PC-9 (cell line): ENCODE results near the gene SH3PXD2A. TPM values are rescaled to one million over a fixed set of nuclear protein-coding genes. Genes with fewer than 3 reads are reported as not detected.

Experiments
- BruUV-seq: library from RNA; stranded (reverse); fragments of 400-500 nt; replicated peaks from 2 replicates; lab custom pipeline; 2021; lab: Mats Ljungman, UMichigan
- CTCF ChIA-PET: fragments of 300-600 bp; sonication (Branson Sonifier 250); formaldehyde crosslinking; loops from one replicate; lab custom pipeline; 2022; ENCODE audit warnings: antibody characterized with exemption; lab: Charles Lee
- POLR2A ChIA-PET: fragments of 300-600 bp; sonication (Branson Sonifier 250); formaldehyde crosslinking; loops from one replicate; lab custom pipeline; 2022; ENCODE audit warnings: antibody characterized with exemption; ENCODE audit not compliant: unreplicated experiment; lab: Charles Lee
- DNase-seq, 2 experiments: peaks; one replicate each; pipeline versions ENCODE4 v3.0.0 to v3.0.0-alpha.2; 2015 to 2022; ENCODE audit warnings: mixed read lengths in 1 of 2
- H2AFZ ChIP-seq: fragments of 200-600 bp; sonication (generic); 2 replicates; pipeline ENCODE4 v1.8.1; 2017; ENCODE audit warnings: antibody characterized with exemption
- H3F3A ChIP-seq: fragments of 200-600 bp; sonication (generic); 2 replicates; pipeline ENCODE4 v1.8.1; 2017; ENCODE audit warnings: antibody characterized with exemption, mild to moderate bottlenecking, low read depth; ENCODE audit not compliant: insufficient read depth
- H3K27ac ChIP-seq: fragments of 200-600 bp; sonication (generic); 2 replicates; pipeline ENCODE4 v1.6.1; 2016; ENCODE audit warnings: mixed run types
- H3K27me3 ChIP-seq: fragments of 200-600 bp; sonication (generic); 2 replicates; pipeline ENCODE4 v1.6.1; 2016; ENCODE audit warnings: low read depth, mixed run types; ENCODE audit not compliant: insufficient read depth
- H3K36me3 ChIP-seq: fragments of 200-600 bp; sonication (generic); 2 replicates; pipeline ENCODE4 v1.6.1; 2016; ENCODE audit warnings: low read depth, mixed run types
- H3K4me1 ChIP-seq: fragments of 200-600 bp; sonication (generic); replicated peaks from 2 replicates; pipeline ENCODE4 v1.6.1; 2016; ENCODE audit warnings: mixed run types; ENCODE audit not compliant: insufficient read depth
- H3K4me2 ChIP-seq: fragments of 200-600 bp; sonication (generic); 2 replicates; pipeline ENCODE4 v1.6.1; 2017; ENCODE audit warnings: mixed run types
- H3K4me3 ChIP-seq: fragments of 200-600 bp; sonication (generic); 2 replicates; pipeline ENCODE4 v1.6.1; 2016; ENCODE audit warnings: mixed run types
- H3K79me2 ChIP-seq: fragments of 200-600 bp; sonication (generic); 2 replicates; pipeline ENCODE4 v1.6.1; 2017; ENCODE audit warnings: low read depth, mixed run types
- H3K9me2 ChIP-seq: fragments of 200-600 bp; sonication (generic); 2 replicates; pipeline ENCODE4 v1.8.1; 2017; ENCODE audit warnings: mild to moderate bottlenecking; ENCODE audit not compliant: insufficient read depth
- H3K9me3 ChIP-seq: fragments of 200-600 bp; sonication (generic); 2 replicates; pipeline ENCODE4 v1.8.1; 2016; ENCODE audit warnings: low read depth; ENCODE audit not compliant: insufficient read depth
- H4K20me1 ChIP-seq: fragments of 200-600 bp; sonication (generic); 2 replicates; pipeline ENCODE4 v1.8.1; 2017; ENCODE audit not compliant: insufficient read depth
- EZH2 ChIP-seq: fragments of 200-600 bp; sonication (generic); IDR thresholded peaks from 2 replicates; pipeline ENCODE4 v1.8.0; 2017; ENCODE audit warnings: antibody characterized with exemption, low read depth
- intact Hi-C: fragments of 100-400 bp; cut with micrococcal nuclease; formaldehyde crosslinking; loops from one replicate; pipeline ENCODE4 v1.10.0; 2022; ENCODE audit not compliant: unreplicated experiment
- total RNA-seq: library from RNA; stranded (reverse); gene quantifications from 2 replicates; pipeline ENCODE4 v1.2.3, GENCODE V29; 2021
- TF ChIP-seq, protein P1 (sequence below): fragments of 200-600 bp; sonication (generic); conservative IDR thresholded peaks from 2 replicates; pipeline ENCODE4 v1.6.1; 2017; ENCODE audit warnings: mixed run types, antibody characterized with exemption, mild to moderate bottlenecking, moderate library complexity

SH3PXD2A gene
- total RNA-seq, 1 experiment from 2014 or later: 12.5 TPM

GRCh38 chr10:103868200-103868599 is 12.8 kb upstream of the SH3PXD2A start:
- Histone ChIP-seq H3K4me2 (no peak overlapping the region), H4K20me1 (no peaks in the 10 kb centered on the region), H3K27ac (no peak overlapping the region), H3K36me3 (no peaks in the 10 kb centered on the region), H3K4me1 (peaks cover 35% of the 10 kb centered on the region), H3K9me2 (no peaks in the 10 kb centered on the region), H3F3A (peaks cover 20% of the 10 kb centered on the region; the same call in 1 of the 2 replicates), H2AFZ (no peak overlapping the region), H3K79me2 (no peaks in the 10 kb centered on the region), H3K27me3 (no peaks in the 10 kb centered on the region), H3K9me3 (peaks cover 5% of the 10 kb centered on the region; the same call in 1 of the 2 replicates), H3K4me3 (no peak overlapping the region)
- TF ChIP-seq, protein P1, sequence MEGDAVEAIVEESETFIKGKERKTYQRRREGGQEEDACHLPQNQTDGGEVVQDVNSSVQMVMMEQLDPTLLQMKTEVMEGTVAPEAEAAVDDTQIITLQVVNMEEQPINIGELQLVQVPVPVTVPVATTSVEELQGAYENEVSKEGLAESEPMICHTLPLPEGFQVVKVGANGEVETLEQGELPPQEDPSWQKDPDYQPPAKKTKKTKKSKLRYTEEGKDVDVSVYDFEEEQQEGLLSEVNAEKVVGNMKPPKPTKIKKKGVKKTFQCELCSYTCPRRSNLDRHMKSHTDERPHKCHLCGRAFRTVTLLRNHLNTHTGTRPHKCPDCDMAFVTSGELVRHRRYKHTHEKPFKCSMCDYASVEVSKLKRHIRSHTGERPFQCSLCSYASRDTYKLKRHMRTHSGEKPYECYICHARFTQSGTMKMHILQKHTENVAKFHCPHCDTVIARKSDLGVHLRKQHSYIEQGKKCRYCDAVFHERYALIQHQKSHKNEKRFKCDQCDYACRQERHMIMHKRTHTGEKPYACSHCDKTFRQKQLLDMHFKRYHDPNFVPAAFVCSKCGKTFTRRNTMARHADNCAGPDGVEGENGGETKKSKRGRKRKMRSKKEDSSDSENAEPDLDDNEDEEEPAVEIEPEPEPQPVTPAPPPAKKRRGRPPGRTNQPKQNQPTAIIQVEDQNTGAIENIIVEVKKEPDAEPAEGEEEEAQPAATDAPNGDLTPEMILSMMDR: no peak
- TF ChIP-seq EZH2: no peak
- CTCF ChIA-PET: interaction anchor here (0.7 kb wide), 1 partner anchor 413 kb away, joined by 4 read pairs; no protein-coding TSS in a partner anchor
- no peak for DNase-seq
- intact Hi-C loops: no loop called here
- POLR2A ChIA-PET: no interaction called here
- BruUV-seq: no TSS peak

GRCh38 chr10:103861505-103861904 is 6.1 kb upstream of the SH3PXD2A start:
- H3K4me2 ChIP-seq: no peak overlapping the region
- H3K27ac ChIP-seq: no peak overlapping the region
- TF ChIP-seq, protein P1: no peak
- TF ChIP-seq EZH2: no peak
- CTCF ChIA-PET: no interaction called here
- no TSS peak for BruUV-seq
- H3K36me3 ChIP-seq: no peaks in the 10 kb centered on the region
- POLR2A ChIA-PET: no interaction called here
- H2AFZ ChIP-seq: no peak overlapping the region
- no peaks in the 10 kb centered on the region for H3F3A ChIP-seq
- H4K20me1 ChIP-seq: no peaks in the 10 kb centered on the region
- no peak overlapping the region for H3K4me3 ChIP-seq
- DNase-seq: no peak
- peaks cover 5% of the 10 kb centered on the region; the same call in 1 of the 2 replicates for H3K9me3 ChIP-seq
- H3K9me2 ChIP-seq: no peaks in the 10 kb centered on the region
- intact Hi-C loops: no loop called here
- H3K27me3 ChIP-seq: no peaks in the 10 kb centered on the region
- H3K79me2 ChIP-seq: no peaks in the 10 kb centered on the region
- no peaks in the 10 kb centered on the region for H3K4me1 ChIP-seq

DNA sequence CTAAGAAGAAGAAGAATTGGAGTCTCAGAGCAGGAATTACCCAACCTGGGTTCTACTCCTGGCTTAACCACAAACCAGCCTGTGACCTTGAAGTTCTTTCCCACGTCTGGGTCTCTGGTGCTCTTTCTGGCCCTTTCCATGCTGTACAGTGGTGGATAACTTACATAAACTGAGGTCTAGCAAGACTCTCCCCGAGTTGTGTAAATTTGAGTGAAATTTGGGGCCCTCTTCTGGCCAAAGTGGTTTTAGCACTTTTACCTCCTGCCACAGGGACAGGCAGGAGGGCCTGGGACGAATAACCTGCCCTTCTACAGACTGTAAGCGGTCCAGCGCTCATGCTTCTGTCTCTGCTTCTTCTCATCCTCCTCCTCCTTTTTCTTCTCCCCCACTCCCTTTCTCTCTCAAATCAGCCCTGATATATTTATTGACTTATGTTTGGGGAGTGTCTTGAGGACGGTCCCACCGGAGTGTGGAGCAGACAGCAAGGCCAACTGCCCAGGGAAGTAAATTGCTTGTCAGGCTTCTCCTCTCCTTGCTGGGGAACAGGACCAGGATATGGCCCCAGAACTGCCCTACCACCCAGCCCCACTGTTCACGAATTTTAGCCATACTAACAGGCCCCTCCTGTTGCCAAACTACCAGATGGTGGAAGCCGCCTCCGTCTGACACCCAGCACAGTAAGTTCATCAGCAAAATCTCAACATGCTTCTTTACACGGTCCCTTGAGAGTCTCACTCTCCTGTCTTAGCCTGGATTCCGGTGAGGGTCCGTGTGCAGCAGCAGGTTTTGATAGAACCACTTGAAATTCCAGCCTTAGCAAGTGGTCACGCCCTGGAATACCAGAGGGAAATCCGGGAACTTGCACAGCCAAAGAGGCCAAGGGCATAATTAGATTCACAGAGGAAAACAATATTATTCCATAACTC is 4.0 kb upstream of the SH3PXD2A start:
- POLR2A ChIA-PET: no interaction called here

More for the DNA sequence above, 4.0 kb upstream of the SH3PXD2A start:
- Histone ChIP-seq H3F3A (no peaks in the 10 kb centered on the region), H3K4me2 (no peak overlapping the region), H3K9me3 (no peaks in the 10 kb centered on the region), H3K4me1 (peaks cover 2% of the 10 kb centered on the region; the same call in 1 of the 2 replicates), H3K79me2 (no peaks in the 10 kb centered on the region), H3K27me3 (no peaks in the 10 kb centered on the region), H4K20me1 (no peaks in the 10 kb centered on the region), H3K4me3 (no peak overlapping the region), H2AFZ (no peak overlapping the region), H3K36me3 (no peaks in the 10 kb centered on the region), H3K9me2 (no peaks in the 10 kb centered on the region), H3K27ac (no peak overlapping the region)
- BruUV-seq: no TSS peak
- TF ChIP-seq, protein P1: peak; percentile 75
- TF ChIP-seq EZH2: no peak
- intact Hi-C loops: loop anchor here (1.0 to 10.0 kb wide), 3 partner anchors 25 to 265 kb away; no protein-coding TSS in a partner anchor
- DNase-seq: peak in 1 of 2 experiments; percentile 50
- CTCF ChIA-PET: no interaction called here
